HL-60 (cell line): ENCODE measurements around the gene ANKRD18A.

Experiments
- CTCF ChIP-seq: IDR thresholded peaks from one replicate; pipeline ENCODE4 v1.5.1; 2011; ENCODE audit warnings: low read length, control low read depth, inconsistent platforms; ENCODE audit not compliant: insufficient read depth
- GABPA ChIP-seq: IDR thresholded peaks from 2 replicates; pipeline ENCODE4 v1.6.1; 2012; ENCODE audit warnings: low read depth
- POLR2AphosphoS5 ChIP-seq: IDR thresholded peaks from 2 replicates; pipeline ENCODE4 v1.6.1; 2012; ENCODE audit warnings: low read depth

- no peak for TF ChIP-seq CTCF
- no peak for TF ChIP-seq GABPA
- peak; percentile 60; the same call in 1 of the 2 replicates for TF ChIP-seq POLR2AphosphoS5
Measured at GRCh38 chr9:38639577-38639940, 19.2 kb upstream of the ANKRD18A start.
